ENCODE results near the gene PRND. TPM values are rescaled to one million over a fixed set of nuclear protein-coding genes. Genes with fewer than 3 reads are reported as not detected.

The PRND gene
- total and polyA plus RNA-seq, 2 of the 8 experiments (the other 6 are each of a cell fraction or from before 2014, with no cell fraction given), result 0.09 to 0.11 TPM

DNA sequence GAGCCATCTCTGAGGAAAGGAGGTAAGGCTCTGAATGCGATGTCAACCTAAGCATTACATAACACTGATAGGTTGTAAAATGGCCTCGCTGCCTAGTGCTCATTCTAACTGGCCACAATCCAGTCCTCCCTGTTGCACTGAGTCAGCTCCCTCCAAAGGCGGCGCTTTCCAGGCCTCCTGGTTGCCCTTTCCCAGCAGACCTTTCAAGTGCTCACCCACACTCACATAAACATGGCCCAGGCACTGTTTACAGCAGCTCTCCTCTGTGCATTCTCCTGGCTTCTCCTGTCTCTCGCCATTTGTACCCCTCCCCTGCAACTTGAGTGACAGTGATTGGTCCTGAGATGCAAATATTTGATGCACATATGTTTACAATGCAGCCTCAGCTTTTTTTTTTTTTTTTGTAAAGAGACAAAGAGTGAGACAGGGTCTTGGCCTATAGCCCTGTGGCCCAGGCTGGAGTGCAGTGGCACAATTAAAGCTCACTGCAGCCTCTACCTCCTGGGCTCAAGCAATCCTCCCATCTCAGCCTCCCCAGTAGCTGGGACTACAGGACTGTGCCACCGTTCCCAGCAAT lies 36.8 kb upstream of the PRND start:
- ChIA-PET POLR2A (ENCODE audit: partially characterized antibody) (interaction anchor here (0.6 to 1.7 kb wide), 4 partner anchors 8 to 924 kb away, joined by 3 to 4 read pairs (median 4); no protein-coding TSS in a partner anchor), CTCF (ENCODE audit: partially characterized antibody) (interaction anchor here (0.6 to 1.5 kb wide), 5 partner anchors 11 to 83 kb away, joined by 3 to 5 read pairs (median 4); no protein-coding TSS in a partner anchor)
- no peaks in the 10 kb centered on the region for H4K20me1 ChIP-seq (replicated peaks in 1 of 2; ENCODE audit: control insufficient read depth in 1 of 2, insufficient read depth in 2 of 2, low read length in 2 of 2)
- no peak for DNase-seq (ENCODE audit: low read depth in 1 of 2, low spot score in 2 of 2)
- H3K18ac ChIP-seq (ENCODE audit: extremely low read depth, low read length), result no peak overlapping the region
- 86% methylated on average over 6 of the region's 6 CpGs; no CpG with 5 or more reads in 1 of the 2 experiments for WGBS, 2 experiments (ENCODE audit: extremely low coverage in 1 of 2, insufficient coverage in 1 of 2, insufficient read length in 1 of 2, insufficient replicate concordance in 2 of 2, low coverage in 1 of 2, low lambda C conversion rate in 2 of 2, missing lambda C conversion rate in 1 of 2)
- peaks cover 0 to 11% of the 10 kb centered on the region in 2 experiments; a peak in 1 of 4 replicates for H3K79me2 ChIP-seq (ENCODE audit: control insufficient read depth in 1 of 2, insufficient read depth in 2 of 2, low read length in 2 of 2)
- H2BK15ac ChIP-seq (ENCODE audit: low read length), result no peak overlapping the region
- no peak overlapping the region for H3K4ac ChIP-seq (replicated peaks; ENCODE audit: insufficient read length, low read depth, low read length)
- no peaks in the 10 kb centered on the region for H3K36me3 ChIP-seq (ENCODE audit: control insufficient read depth in 2 of 4, insufficient read depth in 4 of 4, low read length in 3 of 4)
- H3K14ac ChIP-seq (ENCODE audit: insufficient read length), result no peak overlapping the region
- H3K56ac ChIP-seq (replicated peaks; ENCODE audit: insufficient read length, low read depth, low read length), result no peak overlapping the region
- H3K27me3 ChIP-seq (replicated peaks in 1 of 4; ENCODE audit: control insufficient read depth in 3 of 4, extremely low read depth in 1 of 4, insufficient read depth in 3 of 4, low read length in 3 of 4), result no peaks in the 10 kb centered on the region; a peak in 3 of 7 replicates
- H3K4me2 ChIP-seq (ENCODE audit: insufficient read depth in 1 of 2, low read depth in 2 of 2, low read length in 2 of 2), result no peak overlapping the region; a peak in 1 of 4 replicates
- TF ChIP-seq GABPA (IDR thresholded peaks at IDR 0.05; ENCODE audit: borderline replicate concordance, insufficient read depth, low read length) (no peak), RXRA (IDR thresholded peaks at IDR 0.05; ENCODE audit: insufficient read depth, low read depth, low read length) (no peak), HDAC6 (IDR thresholded peaks at IDR 0.05; ENCODE audit: low read depth, low read length) (no peak), TAF1 (IDR thresholded peaks at IDR 0.05; ENCODE audit: low read depth, low read length) (no peak), CREB1 (IDR thresholded peaks at IDR 0.05) (no peak)
- TF ChIP-seq, protein P1, sequence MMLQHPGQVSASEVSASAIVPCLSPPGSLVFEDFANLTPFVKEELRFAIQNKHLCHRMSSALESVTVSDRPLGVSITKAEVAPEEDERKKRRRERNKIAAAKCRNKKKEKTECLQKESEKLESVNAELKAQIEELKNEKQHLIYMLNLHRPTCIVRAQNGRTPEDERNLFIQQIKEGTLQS (IDR thresholded peaks at IDR 0.05; ENCODE audit: insufficient read depth, low read depth, low read length), result no peak
- TF ChIP-seq, protein P2, sequence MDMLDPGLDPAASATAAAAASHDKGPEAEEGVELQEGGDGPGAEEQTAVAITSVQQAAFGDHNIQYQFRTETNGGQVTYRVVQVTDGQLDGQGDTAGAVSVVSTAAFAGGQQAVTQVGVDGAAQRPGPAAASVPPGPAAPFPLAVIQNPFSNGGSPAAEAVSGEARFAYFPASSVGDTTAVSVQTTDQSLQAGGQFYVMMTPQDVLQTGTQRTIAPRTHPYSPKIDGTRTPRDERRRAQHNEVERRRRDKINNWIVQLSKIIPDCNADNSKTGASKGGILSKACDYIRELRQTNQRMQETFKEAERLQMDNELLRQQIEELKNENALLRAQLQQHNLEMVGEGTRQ (IDR thresholded peaks at IDR 0.05; ENCODE audit: low read length), result no peak
- no peak overlapping the region for H4K5ac ChIP-seq (ENCODE audit: insufficient read length, low read depth, low read length)
- no peak overlapping the region for H3K9ac ChIP-seq (replicated peaks in 1 of 4; ENCODE audit: extremely low read depth in 1 of 4, low read depth in 3 of 4, low read length in 3 of 4)
- H3K79me1 ChIP-seq (ENCODE audit: low read depth, low read length), result no peaks in the 10 kb centered on the region
- H2BK12ac ChIP-seq (ENCODE audit: low read depth, low read length), result peak overlapping the region; percentile 19; the same call in 1 of the 2 replicates
- no peak overlapping the region for H2AK5ac ChIP-seq (ENCODE audit: low read depth, low read length)
- no peak overlapping the region for H2BK120ac ChIP-seq (replicated peaks; ENCODE audit: low read depth, low read length)
- peak overlapping the region; percentile 45 for H2AFZ ChIP-seq (ENCODE audit: low read length)
- FAIRE-seq, result no peak
- no peak overlapping the region for H3K23ac ChIP-seq (ENCODE audit: insufficient read length)
- H3K4me3 ChIP-seq (ENCODE audit: extremely low read depth in 1 of 4, insufficient read depth in 2 of 4, low read depth in 3 of 4, low read length in 4 of 4), result no peak overlapping the region
- no peaks in the 10 kb centered on the region for H3K9me3 ChIP-seq (ENCODE audit: insufficient read depth in 2 of 2, low read depth in 1 of 2, low read length in 1 of 2)
- no peak overlapping the region for H4K91ac ChIP-seq (replicated peaks; ENCODE audit: insufficient read length, low read length)
- 0 out of 2 replicates have a peak, but pooled peaks cover 2% of the 10 kb centered on the region for H3K23me2 ChIP-seq (ENCODE audit: low read depth, low read length)
- H2BK5ac ChIP-seq (ENCODE audit: low read depth, low read length), result no peak overlapping the region
- H3K4me1 ChIP-seq (replicated peaks in 1 of 4; ENCODE audit: control insufficient read depth in 3 of 4, insufficient read depth in 4 of 4, low read length in 3 of 4), result peaks cover 0 to 6% (median 3%) of the 10 kb centered on the region in 4 experiments; a peak in 4 of 7 replicates
- H4K8ac ChIP-seq (ENCODE audit: extremely low read depth, insufficient read depth, low read length), result no peak overlapping the region
- no peak overlapping the region for H3K27ac ChIP-seq (ENCODE audit: low read depth, low read length)
- H2BK20ac ChIP-seq (ENCODE audit: low read length), result 0 out of 2 replicates have a peak overlapping the region, but pooled peaks have one; percentile 61
